ENCODE data around the gene FFAR1. TPM values are rescaled to one million over a fixed set of nuclear protein-coding genes. Genes with fewer than 3 reads are reported as not detected.

Gene FFAR1
- total and polyA plus RNA-seq, 2 experiments from 2014 or later = 0.11 TPM; not detected in 1

DNA sequence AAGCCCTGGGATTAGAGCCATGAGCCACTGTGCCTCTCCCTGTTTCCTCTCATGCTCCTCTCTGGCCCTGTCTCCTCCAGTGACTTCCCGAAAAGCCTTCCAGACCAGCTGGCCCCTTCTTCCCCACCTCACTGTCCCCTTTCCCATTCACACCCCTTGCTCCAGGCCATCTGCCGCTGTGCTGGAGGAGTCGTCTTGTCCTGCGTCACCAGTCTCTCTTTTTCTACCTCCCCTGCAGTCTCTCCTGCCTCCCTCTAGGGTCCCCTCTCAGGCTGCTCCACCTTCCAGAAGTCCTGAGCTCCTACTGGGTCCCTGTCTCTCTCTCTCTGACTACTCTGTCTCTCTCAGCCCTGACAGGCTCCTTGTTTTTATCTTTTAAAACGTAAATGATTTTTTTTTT, 5.3 kb upstream of the FFAR1 start:
- no peak overlapping the region for H3K27ac ChIP-seq
- H3K27me3 ChIP-seq = no peaks in the 10 kb centered on the region
- no peaks in the 10 kb centered on the region for H3K36me3 ChIP-seq
- no peaks in the 10 kb centered on the region for H3K9me3 ChIP-seq (ENCODE audit: low read depth)
- DNase-seq (ENCODE audit: low read depth in 1 of 2, low spot score in 1 of 2) = no peak
- TF ChIP-seq, protein P1, sequence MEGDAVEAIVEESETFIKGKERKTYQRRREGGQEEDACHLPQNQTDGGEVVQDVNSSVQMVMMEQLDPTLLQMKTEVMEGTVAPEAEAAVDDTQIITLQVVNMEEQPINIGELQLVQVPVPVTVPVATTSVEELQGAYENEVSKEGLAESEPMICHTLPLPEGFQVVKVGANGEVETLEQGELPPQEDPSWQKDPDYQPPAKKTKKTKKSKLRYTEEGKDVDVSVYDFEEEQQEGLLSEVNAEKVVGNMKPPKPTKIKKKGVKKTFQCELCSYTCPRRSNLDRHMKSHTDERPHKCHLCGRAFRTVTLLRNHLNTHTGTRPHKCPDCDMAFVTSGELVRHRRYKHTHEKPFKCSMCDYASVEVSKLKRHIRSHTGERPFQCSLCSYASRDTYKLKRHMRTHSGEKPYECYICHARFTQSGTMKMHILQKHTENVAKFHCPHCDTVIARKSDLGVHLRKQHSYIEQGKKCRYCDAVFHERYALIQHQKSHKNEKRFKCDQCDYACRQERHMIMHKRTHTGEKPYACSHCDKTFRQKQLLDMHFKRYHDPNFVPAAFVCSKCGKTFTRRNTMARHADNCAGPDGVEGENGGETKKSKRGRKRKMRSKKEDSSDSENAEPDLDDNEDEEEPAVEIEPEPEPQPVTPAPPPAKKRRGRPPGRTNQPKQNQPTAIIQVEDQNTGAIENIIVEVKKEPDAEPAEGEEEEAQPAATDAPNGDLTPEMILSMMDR (IDR thresholded peaks at IDR 0.05; ENCODE audit: low read depth, low read length) = no peak
- H3K4me3 ChIP-seq = no peak overlapping the region
- H3K4me1 ChIP-seq (ENCODE audit: low read depth) = no peaks in the 10 kb centered on the region

DNA sequence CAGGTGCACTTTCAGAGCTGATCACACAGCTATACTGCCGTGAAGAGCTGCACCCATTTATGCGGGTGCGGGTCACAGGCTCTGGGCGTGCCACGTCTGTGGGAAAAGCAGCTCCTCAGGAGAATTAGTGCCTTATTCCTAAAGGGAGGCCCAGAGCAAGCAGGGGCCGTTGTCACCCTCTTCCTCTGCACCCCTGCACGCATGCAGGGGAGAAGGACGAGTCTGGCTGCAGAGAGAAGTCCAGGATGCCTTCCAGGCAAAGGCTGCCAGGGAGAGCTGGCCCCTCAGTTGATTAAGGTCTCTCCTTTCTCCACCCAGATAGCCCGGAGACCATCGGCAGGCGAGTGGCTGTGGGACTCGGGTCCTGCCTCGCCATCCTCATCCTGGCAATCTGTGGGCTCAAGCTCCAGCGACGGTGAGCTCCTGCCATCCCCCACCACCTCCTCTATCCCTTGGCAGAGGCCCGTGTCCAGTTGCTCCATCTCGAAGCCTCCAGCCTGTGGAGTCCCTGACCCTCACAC, 3.1 kb upstream of the FFAR1 start:
- no peaks in the 10 kb centered on the region for H3K4me1 ChIP-seq (ENCODE audit: low read depth)
- TF ChIP-seq, protein P1 (IDR thresholded peaks at IDR 0.05; ENCODE audit: low read depth, low read length) = no peak
- H3K9me3 ChIP-seq (ENCODE audit: low read depth) = no peaks in the 10 kb centered on the region
- no peak overlapping the region for H3K27ac ChIP-seq
- no peak overlapping the region for H3K4me3 ChIP-seq
- DNase-seq (ENCODE audit: low read depth in 1 of 2, low spot score in 1 of 2) = no peak
- no peaks in the 10 kb centered on the region for H3K36me3 ChIP-seq
- no peaks in the 10 kb centered on the region for H3K27me3 ChIP-seq

DNA sequence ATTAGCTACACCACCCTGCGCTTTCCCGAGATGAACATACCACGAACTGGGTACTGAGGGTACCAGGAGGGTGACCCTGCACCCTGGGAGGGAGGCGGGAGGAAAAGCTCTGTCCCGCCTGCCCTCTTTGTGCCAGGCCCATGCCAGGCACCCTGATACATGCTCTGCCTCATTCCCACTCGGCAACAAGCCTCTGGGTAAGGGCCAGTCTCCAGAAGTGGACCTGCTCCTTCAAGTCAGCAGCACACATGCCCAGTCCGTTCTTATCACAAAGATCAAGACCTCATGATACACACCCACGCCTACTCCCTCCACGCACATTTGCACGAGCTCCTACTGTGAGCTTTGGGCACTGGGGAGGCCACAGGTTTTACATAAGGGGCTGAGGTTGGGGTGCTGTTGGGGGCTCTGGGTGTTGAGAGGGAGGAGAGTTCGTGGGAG, 2.0 kb upstream of the FFAR1 start:
- no peak for DNase-seq (ENCODE audit: low read depth in 1 of 2, low spot score in 1 of 2)
- H3K27me3 ChIP-seq = no peaks in the 10 kb centered on the region
- H3K4me3 ChIP-seq = no peak overlapping the region
- H3K36me3 ChIP-seq = no peaks in the 10 kb centered on the region
- TF ChIP-seq, protein P1 (IDR thresholded peaks at IDR 0.05; ENCODE audit: low read depth, low read length) = no peak
- H3K9me3 ChIP-seq (ENCODE audit: low read depth) = no peaks in the 10 kb centered on the region
- H3K4me1 ChIP-seq (ENCODE audit: low read depth) = no peaks in the 10 kb centered on the region
- H3K27ac ChIP-seq = no peak overlapping the region

DNA sequence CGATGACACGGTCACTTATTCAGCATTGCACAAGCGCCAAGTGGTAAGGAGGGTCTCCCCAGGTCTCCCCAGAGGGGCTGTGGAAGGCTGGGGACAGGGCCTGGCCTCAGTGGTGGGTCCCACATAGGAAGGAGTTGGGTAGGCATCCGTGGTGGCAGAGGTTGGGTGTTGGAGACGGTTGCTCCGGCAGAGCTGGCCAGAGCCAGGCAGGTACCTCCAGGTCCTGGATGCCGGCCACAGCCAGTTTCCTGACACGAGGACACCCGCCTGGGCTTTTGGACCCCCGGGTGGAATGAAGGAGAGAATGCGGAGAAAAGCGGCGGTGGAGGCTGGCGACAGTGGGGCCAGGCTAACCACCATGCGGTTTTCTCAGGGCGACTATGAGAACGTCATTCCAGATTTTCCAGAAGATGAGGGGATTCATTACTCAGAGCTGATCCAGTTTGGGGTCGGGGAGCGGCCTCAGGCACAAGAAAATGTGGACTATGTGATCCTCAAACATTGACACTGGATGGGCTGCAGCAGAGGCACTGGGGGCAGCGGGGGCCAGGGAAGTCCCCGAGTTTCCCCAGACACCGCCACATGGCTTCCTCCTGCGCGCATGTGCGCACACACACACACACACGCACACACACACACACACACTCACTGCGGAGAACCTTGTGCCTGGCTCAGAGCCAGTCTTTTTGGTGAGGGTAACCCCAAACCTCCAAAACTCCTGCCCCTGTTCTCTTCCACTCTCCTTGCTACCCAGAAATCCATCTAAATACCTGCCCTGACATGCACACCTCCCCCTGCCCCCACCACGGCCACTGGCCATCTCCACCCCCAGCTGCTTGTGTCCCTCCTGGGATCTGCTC, 1.3 kb upstream of the FFAR1 start:
- H3K4me3 ChIP-seq = no peak overlapping the region
- DNase-seq (ENCODE audit: low read depth in 1 of 2, low spot score in 1 of 2) = no peak
- TF ChIP-seq, protein P1 (IDR thresholded peaks at IDR 0.05; ENCODE audit: low read depth, low read length) = no peak
- H3K9me3 ChIP-seq (ENCODE audit: low read depth) = no peaks in the 10 kb centered on the region
- no peaks in the 10 kb centered on the region for H3K4me1 ChIP-seq (ENCODE audit: low read depth)
- no peak overlapping the region for H3K27ac ChIP-seq
- no peaks in the 10 kb centered on the region for H3K27me3 ChIP-seq
- H3K36me3 ChIP-seq = no peaks in the 10 kb centered on the region

DNA sequence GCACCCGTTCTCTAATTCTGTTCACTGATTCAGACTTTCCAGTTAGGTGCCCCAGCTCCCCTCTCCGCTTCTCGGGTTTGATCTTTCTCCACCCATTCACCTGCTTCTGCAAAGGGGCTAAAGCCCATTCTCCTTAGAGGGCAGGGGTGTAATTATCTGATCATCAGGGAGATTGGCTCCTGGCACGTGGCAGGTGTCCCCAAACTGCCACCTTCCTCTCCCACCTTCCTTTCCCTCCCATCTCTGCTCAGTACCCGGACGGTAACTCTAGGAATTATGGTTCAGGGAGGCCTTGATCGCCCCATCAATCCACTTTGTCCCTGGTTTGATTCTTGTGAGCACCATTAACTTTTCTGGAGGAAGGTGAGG, 212 bp downstream of the FFAR1 start:
- Histone ChIP-seq H3K4me1 (ENCODE audit: low read depth) (no peaks in the 10 kb centered on the region), H3K4me3 (no peak overlapping the region), H3K27ac (no peak overlapping the region), H3K27me3 (no peaks in the 10 kb centered on the region), H3K9me3 (ENCODE audit: low read depth) (no peaks in the 10 kb centered on the region), H3K36me3 (no peaks in the 10 kb centered on the region)
- DNase-seq (ENCODE audit: low read depth in 1 of 2, low spot score in 1 of 2) = no peak
- TF ChIP-seq, protein P1 (IDR thresholded peaks at IDR 0.05; ENCODE audit: low read depth, low read length) = no peak
